ENCODE results near the gene DNAAF8.
"Not testable (repeated sequence)": the region's sequence is repeated elsewhere in the genome, so short reads cannot be mapped to it uniquely, and the experiment has no call there.

The DNAAF8 gene

GRCh38 chr16:4754865-4755264 lies 20.5 kb downstream of the DNAAF8 start:
- DNase-seq, result no peak

GRCh38 chr16:4755687-4756086 lies 21.4 kb downstream of the DNAAF8 start:
- DNase-seq, result no peak

GRCh38 chr16:4760221-4760910 lies 26.0 kb downstream of the DNAAF8 start:
- DNase-seq, result no peak

- no peak for DNase-seq
These were observed 27.9 kb downstream of the DNAAF8 start for GRCh38 chr16:4762205-4762604.

- DNase-seq, result no peak
These were observed 29.5 kb downstream of the DNAAF8 start for GRCh38 chr16:4763791-4764190.

- DNase-seq, result no peak
These were observed 31.5 kb downstream of the DNAAF8 start for GRCh38 chr16:4765511-4766474.

- DNase-seq, result peak; percentile 95
These were observed 32.7 kb downstream of the DNAAF8 start, which contains the start of gene ZNF500 for GRCh38 chr16:4766875-4767628. TSS of gene ZNF500 (minus strand) at chr16:4767162. CDS start at chr16:4765978, 1,184 bp downstream.

- DNase-seq, result no peak
These were observed 33.7 kb downstream of the DNAAF8 start for GRCh38 chr16:4767872-4768548.

GRCh38 chr16:4768549-4769305 lies 34.4 kb downstream of the DNAAF8 start:
- DNase-seq, result peak; percentile 86

- DNase-seq, result no peak
These were observed 34.9 kb downstream of the DNAAF8 start for GRCh38 chr16:4769306-4769638.

GRCh38 chr16:4771646-4772045 lies 37.3 kb downstream of the DNAAF8 start:
- no peak for DNase-seq

- no peak for DNase-seq
These were observed 38.0 kb downstream of the DNAAF8 start for GRCh38 chr16:4772351-4772750.

- DNase-seq, result no peak
These were observed 40.7 kb downstream of the DNAAF8 start for GRCh38 chr16:4775005-4775404.

- no peak for DNase-seq
These were observed 41.9 kb downstream of the DNAAF8 start for GRCh38 chr16:4776141-4776705.

GRCh38 chr16:4777339-4778049 lies 43.2 kb downstream of the DNAAF8 start:
- DNase-seq, result no peak

- DNase-seq, result no peak
These were observed 43.7 kb downstream of the DNAAF8 start for GRCh38 chr16:4778050-4778392.

GRCh38 chr16:4780235-4780634 lies 45.9 kb downstream of the DNAAF8 start:
- DNase-seq, result no peak

GRCh38 chr16:4783251-4783950 lies 49.1 kb downstream of the DNAAF8 start:
- DNase-seq, result no peak

GRCh38 chr16:4783951-4784336 lies 49.6 kb downstream of the DNAAF8 start:
- no peak for DNase-seq

- DNase-seq, result not testable (repeated sequence)
These were observed 50.2 kb downstream of the DNAAF8 start for GRCh38 chr16:4784444-4784987.

All from CD4-positive, alpha-beta T cell treated with Interleukin-15 for 1 hour (primary cell).